Left lung (tissue), 14 donors: ENCODE measurements around the gene GAD1. TPM values are rescaled to one million over a fixed set of nuclear protein-coding genes. Genes with fewer than 3 reads are reported as not detected.

ENCODE experiments used
- ATAC-seq: fragments of 200-7000 bp; cut with Tn5 transposase; one replicate; pipeline ENCODE4 v1.9.1; 2020; ENCODE audit warnings: moderate library complexity
- DNase-seq, 4 donors: peaks; one replicate each; pipeline ENCODE4 v3.0.0-alpha.2; 2013 to 2020
- H3K27ac ChIP-seq, 2 donors: fragments of 200-600 bp; sonication (generic) in 1 of 2; one replicate each; pipeline versions ENCODE4 v1.5.0 to v1.8.0; 2020 to 2021
- H3K27me3 ChIP-seq, 2 donors: fragments of 200-600 bp; sonication (generic) in 1 of 2; one replicate each; pipeline versions ENCODE4 v1.5.0 to v1.8.0; 2020 to 2021
- H3K36me3 ChIP-seq, 2 donors: fragments of 200-600 bp; sonication (generic) in 1 of 2; one replicate each; pipeline versions ENCODE4 v1.5.0 to v1.8.0; 2020 to 2021
- H3K4me1 ChIP-seq, 2 donors: fragments of 200-600 bp; one replicate each; pipeline ENCODE4 v1.8.0; 2021
- H3K4me3 ChIP-seq, 2 donors: fragments of 200-600 bp; sonication (generic) in 1 of 2; one replicate each; pipeline versions ENCODE4 v1.5.0 to v1.8.0; 2020 to 2021; ENCODE audit warnings: mild to moderate bottlenecking in 1 of 2
- H3K9me3 ChIP-seq, 2 donors: fragments of 200-600 bp; sonication (generic) in 1 of 2; one replicate each; pipeline versions ENCODE4 v1.5.0 to v1.8.0; 2020 to 2021
- CTCF ChIP-seq, 2 donors: fragments of 200-600 bp; sonication (generic) in 1 of 2; IDR thresholded peaks; one replicate each; pipeline versions ENCODE4 v1.5.0 to v1.8.0; 2021; ENCODE audit warnings: antibody characterized with exemption in 2 of 2
- intact Hi-C, 2 donors: fragments of 100-400 bp; cut with DNase I; formaldehyde crosslinking; loops; one replicate each; pipeline versions ENCODE4 v1.11.2 to v1.14.2; 2022
- long read RNA-seq, 12 donors: library from polyadenylated mRNA in 2 of 12; unstranded in 2 of 12; transcript quantifications; one replicate each; pipeline ENCODE4 v2.0.0 and lab custom pipeline, GENCODE V29; 2019 to 2026
- polyA plus RNA-seq, 6 donors: library from polyadenylated mRNA; unstranded; fragments of 120-200 nt; gene quantifications; one replicate each; pipeline ENCODE4 v1.2.1, GENCODE V29; 2013; ENCODE audit not compliant: insufficient read length in 6 of 6
- total RNA-seq, 2 donors: library from RNA; stranded (reverse); fragmentation: NEBNext Ultra II Directional; extraction: Animal tissue kit (Norgen Biotek cat#: 25700); gene quantifications; one replicate each; pipeline ENCODE4 v1.2.1, GENCODE V29; 2021
- donor health status: DM: no; HTN: yes; CAD: no.
- donor health status: DM: no; HTN: no; CAD: no.

Gene GAD1
- under 1 TPM in 1 of 2 donors, not detected in 1; 0.29 TPM for total RNA-seq
- polyA plus RNA-seq = 1 to 10 TPM in 4 of 6 donors, under 1 TPM in 2; 0.48 to 1.7 (median 1.2) TPM
- long read RNA-seq, donor 1 = 0 reads
- long read RNA-seq, donor 2 = 0 reads
- long read RNA-seq, donor 3 = 0 reads
- long read RNA-seq, donor 4 = 0 reads
- long read RNA-seq, donor 5 = 0 reads
- long read RNA-seq, donor 6 = 0 reads
- long read RNA-seq, donor 7 = 0 reads
- long read RNA-seq, donor 8 = 0 reads
- long read RNA-seq, donor 9 = 0 reads
- long read RNA-seq, donor 10, partial matches to known transcripts = 0 of 1 reads
- long read RNA-seq, donor 10, other reads (novel, unspliced or antisense) = 0 of 1 reads
- long read RNA-seq, donor 11, transcript GAD1-202 (17 exons, 3,604 nt) = major isoform, 6 of 7 reads
- long read RNA-seq, donor 11, partial matches to known transcripts = 0 of 7 reads
- long read RNA-seq, donor 11, other reads (novel, unspliced or antisense) = 0 of 7 reads
- long read RNA-seq, donor 12 = 0 reads

DNA sequence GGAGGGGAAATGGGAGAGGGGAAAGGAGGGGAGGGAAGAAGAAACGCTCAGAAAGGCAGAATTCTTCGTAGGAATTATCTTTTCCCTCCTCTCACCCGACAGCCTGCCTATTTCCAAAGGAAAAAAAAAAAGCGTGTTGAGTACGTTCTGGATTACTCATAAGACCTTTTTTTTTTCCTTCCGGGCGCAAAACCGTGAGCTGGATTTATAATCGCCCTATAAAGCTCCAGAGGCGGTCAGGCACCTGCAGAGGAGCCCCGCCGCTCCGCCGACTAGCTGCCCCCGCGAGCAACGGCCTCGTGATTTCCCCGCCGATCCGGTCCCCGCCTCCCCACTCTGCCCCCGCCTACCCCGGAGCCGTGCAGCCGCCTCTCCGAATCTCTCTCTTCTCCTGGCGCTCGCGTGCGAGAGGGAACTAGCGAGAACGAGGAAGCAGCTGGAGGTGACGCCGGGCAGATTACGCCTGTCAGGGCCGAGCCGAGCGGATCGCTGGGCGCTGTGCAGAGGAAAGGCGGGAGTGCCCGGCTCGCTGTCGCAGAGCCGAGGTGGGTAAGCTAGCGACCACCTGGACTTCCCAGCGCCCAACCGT is at the start of gene GAD1:
Gene GAD1 (plus strand): TSS at position 384 of the 589 bp plus-strand sequence. CDS start 1,705 bp downstream, outside the sequence.
- peak within 1 kb of the TSS; percentile 29 to 44 for H3K4me3 ChIP-seq
- H3K27me3 ChIP-seq = peaks cover 84 to 92% of the 10 kb centered on the region in 2 donors
- TF ChIP-seq CTCF (IDR thresholded peaks at IDR 0.05) = no peak
- intact Hi-C loops = loop anchor here in 1 of 2 donors (10.0 kb wide), 1 partner anchor 402 kb away; no protein-coding TSS in a partner anchor
- H3K9me3 ChIP-seq = no peaks in the 10 kb centered on the region
- ATAC-seq = peak; percentile 77
- no peaks in the 10 kb centered on the region for H3K36me3 ChIP-seq
- peaks cover 32 to 62% of the 10 kb centered on the region in 2 donors for H3K4me1 ChIP-seq
- H3K27ac ChIP-seq = no peak within 1 kb of the TSS
- DNase-seq = peak in 3 of 4 donors; percentile 70 to 95 (median 85)

DNA sequence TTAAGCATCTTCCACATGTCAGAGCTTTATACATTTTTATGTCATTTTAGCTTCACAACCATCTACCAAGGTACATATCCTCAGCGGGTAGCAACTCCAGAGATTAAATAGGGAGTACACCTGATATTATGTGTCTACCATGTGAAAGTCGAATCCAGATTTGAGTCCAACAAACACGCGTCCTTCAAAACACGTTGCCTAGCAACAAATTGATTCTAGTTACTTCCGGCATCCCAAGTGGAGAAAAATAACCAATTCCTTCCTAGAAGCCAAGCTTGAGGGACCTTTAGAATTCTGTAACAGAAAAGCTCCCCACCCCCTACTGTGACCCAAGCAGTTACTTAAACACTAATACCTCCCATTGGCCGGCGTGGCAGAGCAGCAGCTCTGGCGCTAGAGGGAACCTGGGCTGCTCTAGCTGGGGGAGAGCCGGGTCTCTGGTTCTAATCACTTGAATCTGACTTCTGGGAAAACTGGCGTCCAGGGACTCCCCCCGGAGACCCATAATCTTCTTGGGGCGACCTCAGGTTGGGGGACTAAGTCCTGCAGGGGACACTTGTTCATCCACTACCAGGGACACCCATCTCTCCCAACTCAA is 46.6 kb upstream of the GAD1 start, which contains the start of gene ERICH2:
Gene ERICH2 (plus strand): TSS at position 371 of the 598 bp plus-strand sequence. CDS start 304 bp downstream, outside the sequence.
- TF ChIP-seq CTCF (IDR thresholded peaks at IDR 0.05) = no peak
- Histone ChIP-seq H3K27me3 (peaks cover 0 to 33% of the 10 kb centered on the region in 2 donors), H3K27ac (peak within 1 kb of the TSS; percentile 77), H3K36me3 (no peaks in the 10 kb centered on the region), H3K4me1 (peaks cover 0 to 16% of the 10 kb centered on the region in 2 donors), H3K9me3 (no peaks in the 10 kb centered on the region), H3K4me3 (peak within 1 kb of the TSS; percentile 58 to 61)
- intact Hi-C loops = no loop called here
- DNase-seq (peak; percentile 62 to 84 (median 74)), ATAC-seq (peak; percentile 79)

DNA sequence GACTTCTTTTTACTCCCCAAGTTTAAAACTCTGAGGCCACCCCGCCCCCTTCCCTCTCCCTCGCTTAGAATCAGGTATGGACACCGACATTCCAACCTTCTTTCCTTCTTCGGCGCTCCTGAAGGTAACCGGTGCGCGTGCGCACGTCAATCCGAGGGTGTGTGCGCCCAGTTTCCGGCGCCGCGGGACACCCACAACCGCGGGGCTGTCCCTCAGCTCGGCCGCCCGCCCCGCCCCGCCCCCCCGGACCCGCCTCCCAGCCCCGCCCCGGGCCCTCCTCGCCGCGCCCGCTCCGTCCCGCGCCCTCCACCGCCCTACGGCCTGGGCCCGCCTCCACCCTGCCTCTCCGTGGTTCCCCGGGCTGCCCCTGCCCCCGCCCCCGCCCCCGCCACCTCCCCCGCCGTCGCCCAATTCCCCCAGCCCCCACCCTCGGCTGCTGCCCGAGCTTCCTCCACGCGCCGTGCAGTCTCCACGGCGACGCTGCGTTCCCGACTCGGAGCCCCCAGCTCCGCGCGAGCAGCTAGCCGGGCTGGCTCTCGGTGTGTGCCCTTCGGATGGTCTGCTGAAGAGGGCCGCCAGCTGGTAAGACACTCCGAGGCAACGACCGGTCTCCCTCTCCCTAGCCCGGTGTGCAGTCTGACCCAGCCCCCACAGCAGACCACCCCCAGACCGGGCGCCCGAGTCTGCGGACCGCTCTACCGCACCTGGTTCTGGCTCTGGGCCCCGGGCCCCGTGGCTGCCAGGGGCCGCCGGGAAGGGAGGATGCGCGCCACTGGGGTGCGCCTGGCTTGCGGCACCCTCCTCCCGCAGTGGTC is 45.9 kb upstream of the GAD1 start:
- intact Hi-C loops = no loop called here
- Histone ChIP-seq H3K36me3 (no peaks in the 10 kb centered on the region), H3K27me3 (peaks cover 0 to 34% of the 10 kb centered on the region in 2 donors), H3K4me1 (peaks cover 0 to 16% of the 10 kb centered on the region in 2 donors), H3K27ac (peak overlapping the region; percentile 77), H3K9me3 (no peaks in the 10 kb centered on the region), H3K4me3 (peak overlapping the region; percentile 58 to 61)
- TF ChIP-seq CTCF (IDR thresholded peaks at IDR 0.05) = no peak
- ATAC-seq (peak; percentile 94), DNase-seq (peak; percentile 62 to 94 (median 86))

- Histone ChIP-seq H3K27ac (peak overlapping the region; percentile 77), H3K36me3 (no peaks in the 10 kb centered on the region), H3K27me3 (peaks cover 0 to 41% of the 10 kb centered on the region in 2 donors), H3K4me1 (peaks cover 0 to 16% of the 10 kb centered on the region in 2 donors), H3K9me3 (no peaks in the 10 kb centered on the region), H3K4me3 (peak overlapping the region; percentile 58 to 61)
- ATAC-seq (no peak), DNase-seq (no peak)
- intact Hi-C loops = no loop called here
- no peak for TF ChIP-seq CTCF (IDR thresholded peaks at IDR 0.05)
These were observed 45.2 kb upstream of the GAD1 start for GRCh38 chr2:170771421-170771937.
